GM18526 (cell line): ENCODE results near the gene ETV5.

ENCODE experiments used
- POLR2A ChIP-seq: IDR thresholded peaks from 3 replicates; pipeline ENCODE4 v1.6.1; 2011; ENCODE audit not compliant: insufficient read length; ENCODE audit errors: extremely low read depth

ETV5 gene

DNA sequence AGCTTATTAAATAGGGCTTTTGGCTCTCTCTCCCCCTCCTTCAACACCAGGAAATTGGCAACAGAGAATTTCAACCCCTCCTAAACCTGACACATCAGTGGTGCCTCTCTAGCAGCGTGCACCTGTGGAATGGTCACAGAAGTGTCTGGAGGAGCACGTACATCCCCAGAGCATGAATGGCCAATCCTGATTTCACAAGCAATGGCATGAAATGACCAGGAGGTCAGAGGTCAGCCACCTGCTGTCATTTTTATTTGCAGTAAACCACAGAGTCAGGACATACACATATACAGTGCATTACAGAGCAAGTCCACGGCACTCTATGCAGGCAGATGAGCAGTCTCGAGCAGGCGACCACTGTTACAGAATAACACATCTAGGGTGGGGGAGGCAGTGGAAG, 25.1 kb upstream of the ETV5 start:
- TF ChIP-seq POLR2A = no peak

DNA sequence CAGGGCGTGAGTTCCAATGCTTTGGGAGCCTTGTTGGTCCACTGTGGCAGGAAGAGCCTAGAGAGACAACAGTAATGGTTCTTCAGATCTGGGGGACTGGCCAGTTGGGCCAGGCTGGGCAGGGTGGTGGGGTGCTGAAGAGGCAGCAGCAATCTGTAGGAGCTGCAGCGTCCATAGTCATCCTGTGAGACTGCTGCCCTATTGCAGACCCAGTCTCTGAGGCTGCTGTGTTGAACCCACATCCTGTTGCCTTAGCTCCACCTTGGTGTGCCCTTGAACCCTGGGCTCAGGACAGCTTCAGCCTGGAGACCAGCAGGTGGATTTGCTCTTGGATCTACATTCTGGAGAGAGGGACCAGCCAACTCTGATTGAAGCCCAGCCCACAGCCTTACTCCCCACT, 23.6 kb upstream of the ETV5 start:
- TF ChIP-seq POLR2A = no peak

DNA sequence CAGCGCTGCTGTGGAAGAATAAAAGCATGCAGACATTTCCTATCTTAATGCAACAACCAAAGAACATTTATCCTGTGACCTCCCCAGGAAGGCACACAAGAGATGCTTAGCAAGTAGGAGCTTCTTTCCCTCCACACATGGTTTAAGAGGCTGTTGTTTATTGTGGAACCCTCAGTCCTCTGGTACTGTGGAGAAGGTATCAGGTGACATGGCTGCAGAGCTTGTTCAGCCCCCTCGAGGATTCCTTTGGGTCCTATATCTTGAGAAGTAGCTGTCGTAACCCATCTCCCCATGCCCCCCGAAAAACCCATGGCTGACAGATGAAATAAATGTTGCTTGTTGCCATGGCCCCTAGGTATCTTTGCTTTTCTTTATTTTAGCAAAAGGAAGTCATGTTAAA, 20.3 kb upstream of the ETV5 start:
- TF ChIP-seq POLR2A = no peak

DNA sequence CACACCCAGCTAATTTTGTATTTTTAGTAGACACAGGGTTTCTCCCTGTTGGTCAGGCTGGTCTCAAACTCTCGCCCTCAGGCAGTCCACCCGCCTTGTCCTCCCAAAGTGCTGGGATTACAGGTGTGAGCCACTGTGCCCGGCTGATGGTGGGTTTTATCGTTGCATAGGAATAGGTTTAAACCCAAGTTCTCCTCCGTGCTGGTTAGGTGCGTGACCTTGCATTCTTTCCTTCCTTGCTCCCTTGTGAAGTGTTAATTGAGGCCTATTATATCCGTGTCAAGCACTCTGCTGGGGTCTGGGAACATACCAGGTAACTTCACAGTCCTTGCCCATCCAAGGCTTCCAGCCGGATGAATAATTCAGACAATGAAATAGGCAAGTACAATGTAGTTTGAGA, 19.3 kb upstream of the ETV5 start:
- no peak for TF ChIP-seq POLR2A

DNA sequence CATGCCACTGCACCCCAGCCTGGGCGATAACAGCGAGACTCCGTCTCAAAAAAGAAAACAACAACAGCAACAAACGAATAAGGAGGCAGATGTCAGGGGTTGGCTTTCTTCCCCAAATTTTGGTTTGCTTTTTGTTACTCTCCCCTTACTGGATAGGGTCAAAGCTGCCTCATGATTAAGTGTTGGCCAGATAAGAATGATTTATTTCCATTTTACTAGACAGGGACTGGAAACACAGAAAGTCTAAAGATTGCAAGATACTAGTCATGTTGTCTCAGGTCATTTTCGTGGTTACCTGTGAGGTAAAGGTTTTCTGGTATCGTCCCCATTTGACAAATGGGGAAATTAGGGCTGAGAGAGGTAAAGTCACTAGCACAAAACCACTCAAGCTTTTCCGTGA, 18.6 kb upstream of the ETV5 start:
- TF ChIP-seq POLR2A = no peak

DNA sequence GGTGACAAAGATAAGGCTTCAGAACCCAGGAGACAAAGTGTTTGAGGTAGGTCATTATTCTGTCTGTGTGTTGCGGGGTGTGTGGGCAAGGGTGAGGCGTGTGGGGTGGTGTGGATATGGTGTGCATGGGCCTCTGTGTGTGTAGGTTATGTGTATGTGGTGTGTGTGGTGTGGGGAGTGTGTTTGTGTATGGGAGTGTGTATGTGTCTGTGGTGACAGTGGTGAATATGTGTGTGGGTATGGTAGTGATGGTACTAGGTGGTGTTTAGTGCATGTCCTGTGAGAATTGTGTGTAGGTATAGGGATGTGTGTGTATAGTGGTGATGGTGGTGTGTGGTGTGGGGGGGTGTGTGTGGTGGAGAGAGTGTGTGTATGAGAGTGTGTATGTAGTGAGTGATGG, 16.2 kb upstream of the ETV5 start:
- TF ChIP-seq POLR2A = no peak

DNA sequence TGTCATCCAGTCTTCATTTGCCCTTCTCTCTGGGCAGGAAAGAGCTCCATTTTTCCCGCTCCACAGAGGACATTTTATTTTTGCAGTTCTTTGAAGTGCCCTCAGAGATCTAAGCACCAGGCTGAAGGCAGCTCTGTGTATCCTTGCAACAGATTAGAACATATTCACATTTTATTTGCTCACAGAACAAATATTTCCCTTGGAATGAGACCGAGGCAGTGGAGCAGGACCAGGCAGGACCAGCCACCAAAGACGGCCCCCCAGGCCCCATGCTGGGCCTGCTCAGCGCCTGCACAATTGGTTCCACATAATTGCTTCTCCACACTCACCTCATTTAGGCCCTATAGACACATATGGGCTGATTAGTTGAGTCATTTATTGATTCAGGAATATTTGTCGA, 15.7 kb upstream of the ETV5 start:
- no peak for TF ChIP-seq POLR2A

DNA sequence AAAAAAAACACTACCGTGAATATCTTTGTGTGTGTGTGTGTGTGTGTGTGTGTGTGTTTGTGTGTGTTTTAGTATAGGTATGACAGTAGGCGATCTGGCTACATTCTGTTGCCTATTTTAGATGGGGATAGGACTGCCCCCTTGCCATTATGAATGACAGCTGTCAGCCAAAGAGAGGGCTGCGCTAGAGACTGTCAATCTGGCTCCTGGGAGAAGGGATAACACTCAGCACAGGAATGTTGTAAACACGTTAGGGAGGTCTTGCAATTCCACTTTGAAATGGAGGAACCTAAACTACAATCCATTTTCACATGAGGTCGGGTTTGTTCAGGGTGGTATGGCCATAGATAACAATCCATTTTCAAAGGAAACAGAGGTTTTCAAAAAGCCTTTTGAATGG, 14.1 kb upstream of the ETV5 start:
- TF ChIP-seq POLR2A = no peak

DNA sequence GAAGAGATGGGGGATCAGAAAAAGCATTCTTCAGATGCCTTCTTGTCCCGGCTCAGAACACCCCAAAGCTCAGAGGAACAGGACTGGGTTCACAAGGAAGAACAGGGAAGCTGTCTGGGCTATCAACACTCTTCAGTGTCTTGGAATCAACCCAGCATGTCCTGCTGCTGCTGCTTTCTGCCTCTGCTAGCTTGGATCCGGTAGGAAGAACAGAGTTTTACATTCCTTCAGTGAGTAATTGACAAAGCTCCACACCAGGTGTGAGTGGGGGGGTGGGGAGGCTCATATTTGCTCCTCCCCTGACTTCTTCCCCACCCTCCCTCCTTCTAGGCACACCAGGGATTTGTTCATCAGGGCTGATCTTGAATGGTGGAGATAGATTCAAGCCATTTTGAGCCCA, 13.1 kb upstream of the ETV5 start:
- TF ChIP-seq POLR2A = no peak

DNA sequence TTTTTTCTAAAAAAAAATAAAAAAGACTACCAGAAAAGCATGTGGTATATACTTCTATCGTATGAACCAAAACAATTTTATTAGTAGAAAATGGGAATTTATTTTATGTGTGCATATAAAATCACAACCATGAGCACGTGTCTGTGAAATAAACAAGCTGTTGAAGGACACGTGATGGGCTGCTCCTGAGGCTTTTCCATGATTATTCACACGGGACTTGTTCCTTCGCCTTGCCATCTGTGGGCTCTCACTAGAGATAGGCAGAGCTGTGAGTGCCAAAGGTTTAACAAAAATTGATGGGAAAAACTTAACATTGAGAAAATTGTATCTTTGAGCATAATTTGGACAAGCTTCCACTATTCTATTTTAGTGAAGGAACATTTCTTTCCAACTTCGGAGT, 12.4 kb upstream of the ETV5 start:
- TF ChIP-seq POLR2A = no peak

DNA sequence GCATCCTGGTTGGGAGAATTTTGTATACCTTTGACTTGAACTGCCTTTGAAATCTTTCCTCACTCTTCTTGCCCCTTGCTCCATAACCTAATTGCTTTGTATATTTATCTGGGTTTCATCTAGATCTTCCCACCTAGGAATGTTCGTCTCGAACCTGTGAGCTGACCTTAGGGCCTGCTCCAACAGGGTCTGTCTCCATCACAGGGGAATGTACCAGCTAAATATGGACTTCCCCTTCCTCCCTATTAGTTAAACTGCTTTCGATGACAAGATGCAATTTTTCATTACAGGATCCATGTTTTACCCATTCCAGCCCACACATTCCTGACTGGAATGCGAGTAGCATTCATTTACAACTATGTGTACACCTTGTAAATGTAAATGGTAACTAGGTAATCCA, 10.6 kb upstream of the ETV5 start:
- no peak for TF ChIP-seq POLR2A

DNA sequence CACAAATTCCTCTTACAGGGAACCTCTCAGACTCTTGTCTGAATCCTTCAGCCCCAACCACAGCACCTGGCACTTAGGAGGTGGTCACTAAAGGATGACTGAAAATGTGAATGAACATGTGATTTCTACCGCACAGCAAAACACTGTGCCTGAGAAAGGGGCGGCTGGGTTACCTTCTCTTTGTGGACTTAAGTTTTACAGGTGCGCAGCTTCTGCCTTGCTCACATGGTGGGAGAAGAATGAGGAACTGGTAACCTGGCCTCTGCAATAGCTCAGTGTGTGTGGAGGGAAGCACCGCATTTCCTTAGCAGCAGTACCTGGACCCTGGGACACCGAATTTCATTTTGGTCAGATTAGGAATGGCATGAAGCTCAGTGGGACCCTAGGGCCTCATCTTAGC, 9.8 kb upstream of the ETV5 start:
- TF ChIP-seq POLR2A = no peak

DNA sequence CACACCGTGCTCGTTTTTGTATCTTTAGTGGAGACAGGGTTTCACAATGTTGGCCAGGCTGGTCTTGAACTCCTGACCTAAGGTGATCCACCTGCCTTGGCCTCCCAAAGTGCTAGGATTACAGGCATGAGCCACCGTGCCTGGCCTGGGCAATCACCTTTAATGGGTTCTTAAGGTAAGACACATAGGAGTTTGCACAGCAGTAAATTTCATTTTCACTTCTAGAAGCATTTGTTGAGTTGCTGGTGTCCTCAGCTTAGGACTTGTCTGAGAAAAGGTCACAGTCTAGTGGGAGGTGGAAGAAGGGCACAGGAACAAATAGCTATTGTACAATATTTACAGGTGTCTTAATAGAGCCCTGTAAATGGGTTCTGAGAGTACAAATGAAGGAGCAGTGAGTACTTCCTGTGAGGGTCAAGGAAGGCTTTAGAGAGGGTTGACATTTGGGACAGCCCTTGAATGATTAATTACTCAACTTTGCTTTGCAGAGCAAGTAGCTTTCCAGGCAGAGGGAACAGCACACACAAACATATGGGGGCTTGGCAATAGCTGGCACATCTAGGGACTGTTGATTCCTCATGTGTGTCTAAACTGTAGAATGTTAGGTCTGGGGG, 8.7 kb upstream of the ETV5 start:
- no peak for TF ChIP-seq POLR2A

DNA sequence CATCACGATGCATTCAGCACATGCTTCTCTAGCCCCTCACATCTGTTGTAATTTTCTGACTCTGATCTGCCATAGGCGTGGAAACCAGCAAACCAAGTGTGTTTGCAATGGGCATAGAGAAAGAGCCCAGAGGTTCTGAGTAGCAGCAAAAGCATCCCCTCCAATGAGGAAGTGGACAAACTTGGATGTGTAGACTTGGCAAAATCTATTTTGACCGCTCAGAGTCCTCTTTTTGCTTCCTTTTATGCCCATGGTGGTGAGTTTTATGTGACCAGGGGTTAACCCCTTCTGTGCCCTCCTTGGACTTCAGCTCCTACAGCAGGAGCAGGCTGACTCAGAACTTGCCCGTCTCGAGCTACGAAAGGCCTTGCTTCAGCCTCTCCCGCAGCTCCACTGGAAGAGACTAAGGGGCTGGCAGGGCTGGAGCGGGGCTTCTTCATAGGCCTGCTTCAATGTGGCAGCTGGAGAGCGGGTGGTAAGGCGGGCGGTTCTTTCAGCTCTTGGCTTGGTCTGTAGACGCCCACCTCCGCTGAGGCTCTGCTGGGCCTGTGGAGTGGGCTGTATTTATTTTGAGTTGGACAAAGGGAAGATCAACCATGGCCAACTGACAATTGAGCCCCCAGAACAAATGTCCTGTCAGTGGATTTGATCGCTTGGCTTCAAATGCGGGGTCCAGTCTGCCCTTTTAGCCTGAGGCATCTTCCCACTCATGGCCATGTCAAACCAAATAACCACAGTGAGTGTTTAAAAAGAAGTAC, 6.5 kb upstream of the ETV5 start:
- no peak for TF ChIP-seq POLR2A

DNA sequence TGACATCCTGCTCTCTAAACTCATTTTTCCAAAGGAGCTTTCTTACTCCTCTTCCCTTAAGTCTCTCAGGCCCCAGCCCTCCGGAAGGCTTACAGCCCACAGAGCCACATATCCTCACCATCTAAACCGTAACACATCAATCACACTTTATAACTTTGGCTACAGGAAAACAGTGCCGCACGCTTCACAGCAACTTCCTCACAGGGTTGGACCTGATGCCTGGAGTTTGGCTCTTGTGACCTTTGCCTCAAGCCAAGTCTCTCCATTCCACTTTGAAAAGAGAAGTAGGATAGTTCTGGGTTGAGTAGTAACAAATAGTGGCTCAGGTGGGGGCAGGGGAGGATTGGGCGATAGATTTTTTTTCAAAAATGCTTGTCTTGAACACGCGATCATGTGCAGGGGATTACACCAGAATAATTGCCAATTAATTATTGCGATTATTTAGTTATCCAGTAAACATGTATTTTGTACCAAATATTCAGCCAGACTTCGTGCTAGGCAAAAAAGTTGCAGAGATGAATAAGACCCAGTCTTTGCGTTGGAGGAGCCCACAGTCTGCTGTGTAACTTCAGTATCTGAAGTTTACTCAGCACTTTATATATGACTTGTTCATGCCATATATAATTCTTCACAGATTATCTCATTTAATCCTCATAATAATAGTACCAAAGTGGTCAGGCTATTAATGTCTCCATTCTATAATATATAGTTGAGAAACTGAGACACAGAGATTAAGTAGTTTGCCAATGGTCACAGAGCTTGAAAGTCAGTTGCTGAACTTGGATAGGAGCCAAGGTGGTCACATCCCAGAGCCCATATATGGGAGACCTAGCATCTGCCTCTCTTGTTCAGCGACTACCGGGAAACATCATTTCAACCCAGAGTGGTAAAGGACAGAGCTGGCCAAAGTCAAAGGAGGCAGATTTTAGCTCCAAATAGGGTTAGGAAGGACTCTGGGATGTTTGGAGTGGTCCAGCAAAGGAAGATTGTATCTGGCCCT, 2.4 kb upstream of the ETV5 start:
- TF ChIP-seq POLR2A = no peak

DNA sequence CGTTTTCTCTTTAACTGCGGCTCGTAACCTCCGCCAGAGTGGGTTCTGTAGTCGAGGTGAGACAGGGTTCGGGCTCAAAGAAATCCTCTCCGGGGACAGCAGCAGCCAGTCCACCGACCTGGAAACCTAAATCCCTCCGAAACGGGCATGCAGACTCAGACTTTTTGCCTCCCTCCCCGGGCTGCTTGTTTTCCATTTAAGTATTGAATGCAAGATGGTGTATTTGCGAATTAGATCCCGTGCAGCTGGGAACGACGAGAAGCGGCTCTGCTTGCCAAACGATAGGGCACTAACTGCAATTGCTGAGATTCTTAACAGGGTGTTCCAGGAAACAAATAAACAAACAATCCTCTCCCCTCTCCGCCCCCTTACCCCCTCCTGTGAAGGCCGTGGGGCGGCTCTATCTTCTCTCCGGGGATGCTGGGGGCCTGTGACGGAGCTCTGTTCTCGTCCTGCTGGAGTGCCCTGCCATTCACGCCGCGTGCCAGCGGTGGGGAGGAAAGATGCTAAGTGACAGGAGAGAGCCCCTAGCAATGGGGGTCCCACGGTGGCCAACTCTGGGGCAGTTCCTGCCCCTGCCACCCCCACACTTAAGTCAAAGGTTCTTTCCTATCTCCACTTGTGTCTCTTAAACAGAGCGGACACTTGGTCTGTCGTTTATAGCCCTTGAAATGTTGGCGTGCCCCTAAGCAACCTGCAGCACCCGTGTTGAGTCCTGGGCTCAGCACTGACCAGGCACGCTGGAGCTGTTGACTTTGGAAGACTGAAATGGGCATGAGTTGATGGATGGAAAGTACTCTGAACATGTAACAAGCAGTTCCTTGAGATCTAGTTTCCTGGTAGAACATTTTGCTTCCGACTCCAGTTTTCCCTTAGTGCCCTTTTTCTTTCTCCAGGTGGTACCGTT, 1.3 kb upstream of the ETV5 start:
- TF ChIP-seq POLR2A = no peak
